ENCODE results near the gene IL20. TPM values are rescaled to one million over a fixed set of nuclear protein-coding genes. Genes with fewer than 3 reads are reported as not detected.

Gene IL20
- polyA plus RNA-seq, 2 of the 4 experiments (the other 2 are of a cell fraction), result 0.05 TPM; not detected in 1

GRCh38 chr1:206835186-206835585, 30.2 kb upstream of the IL20 start:
- FAIRE-seq (no peak), ATAC-seq (no peak), DNase-seq (ENCODE audit: low read depth in 1 of 2, low spot score in 1 of 2) (no peak)
- Histone ChIP-seq H3K4me1 (no peaks in the 10 kb centered on the region), H3K4me3 (no peak overlapping the region), H3K27ac (no peak overlapping the region), H3K9me3 (no peaks in the 10 kb centered on the region), H3K4me2 (no peak overlapping the region)
- TF ChIP-seq MAX (IDR thresholded peaks at IDR 0.05), result no peak
- POLR2A ChIA-PET, result interaction anchor here (0.6 kb wide), 1 partner anchor 216 kb away, joined by 3 read pairs; no protein-coding TSS in a partner anchor
- CTCF ChIA-PET, result interaction anchor here (1.1 to 1.9 kb wide), 3 partner anchors 13 to 345 kb away, joined by 3 to 5 read pairs (median 4); no protein-coding TSS in a partner anchor
- WGBS (ENCODE audit: missing lambda C conversion rate), result 18% methylated on average over 3 of the region's 3 CpGs

- CTCF ChIA-PET, result interaction anchor here (1.1 to 1.9 kb wide), 4 partner anchors 12 to 346 kb away, joined by 3 to 5 read pairs (median 4); no protein-coding TSS in a partner anchor
- Histone ChIP-seq H3K4me2 (no peak overlapping the region), H3K27ac (no peak overlapping the region), H3K9me3 (no peaks in the 10 kb centered on the region), H3K4me1 (no peaks in the 10 kb centered on the region), H3K4me3 (no peak overlapping the region)
- TF ChIP-seq FOSL2 (IDR thresholded peaks at IDR 0.05) (no peak), FOSL2 (CRISPR knock-in tag; IDR thresholded peaks at IDR 0.05) (no peak), HEYL (CRISPR knock-in tag; IDR thresholded peaks at IDR 0.05) (no peak), HOXA7 (CRISPR knock-in tag; IDR thresholded peaks at IDR 0.05) (no peak), ZNF302 (CRISPR knock-in tag; IDR thresholded peaks at IDR 0.05) (no peak), CBX8 (IDR thresholded peaks at IDR 0.05) (no peak), ESRRA (IDR thresholded peaks at IDR 0.05; ENCODE audit: borderline replicate concordance, low read length) (no peak), POLR2AphosphoS2 (conservative IDR thresholded peaks at IDR 0.05; ENCODE audit: low read length) (no peak), NFE2L2 (conservative IDR thresholded peaks at IDR 0.05; ENCODE audit: low read length) (no peak), MAZ (IDR thresholded peaks at IDR 0.05; ENCODE audit: borderline replicate concordance, low read depth, low read length) (no peak)
- FAIRE-seq (no peak), DNase-seq (ENCODE audit: low read depth in 1 of 2, low spot score in 1 of 2) (no peak), ATAC-seq (no peak)
- 17% methylated on average over 2 of the region's 2 CpGs for WGBS (ENCODE audit: missing lambda C conversion rate)
- POLR2A ChIA-PET, result no interaction called here
Measured at GRCh38 chr1:206836111-206836510, 29.3 kb upstream of the IL20 start.

- Histone ChIP-seq H3K9me3 (no peaks in the 10 kb centered on the region), H3K4me3 (no peak overlapping the region), H3K4me1 (no peaks in the 10 kb centered on the region), H3K27ac (no peak overlapping the region), H3K4me2 (no peak overlapping the region)
- no peak for ATAC-seq
- POLR2A ChIA-PET, result no interaction called here
- no peak for FAIRE-seq
- TF ChIP-seq E2F6 (IDR thresholded peaks at IDR 0.05; ENCODE audit: borderline replicate concordance, low read depth), result no peak
- no peak for TF ChIP-seq POLR2AphosphoS2 (conservative IDR thresholded peaks at IDR 0.05; ENCODE audit: low read length)
- TF ChIP-seq ELK1 (IDR thresholded peaks at IDR 0.05; ENCODE audit: low read depth, low read length), result no peak
- TF ChIP-seq SMC3 (IDR thresholded peaks at IDR 0.05), result no peak
- TF ChIP-seq SREBF2 (IDR thresholded peaks at IDR 0.05), result no peak
- no peak for TF ChIP-seq MAZ (IDR thresholded peaks at IDR 0.05; ENCODE audit: borderline replicate concordance, low read depth, low read length)
- TF ChIP-seq ZSCAN20 (CRISPR knock-in tag; IDR thresholded peaks at IDR 0.05), result no peak
- TF ChIP-seq TFCP2L1 (CRISPR knock-in tag; IDR thresholded peaks at IDR 0.05), result no peak
- TF ChIP-seq USF2 (IDR thresholded peaks at IDR 0.05), result no peak
- TF ChIP-seq RNF2 (IDR thresholded peaks at IDR 0.05; ENCODE audit: borderline replicate concordance, low read depth), result no peak
- TF ChIP-seq KDM5A (IDR thresholded peaks at IDR 0.05), result no peak
- no peak for TF ChIP-seq RAD21 (conservative IDR thresholded peaks at IDR 0.05 in 1 of 2, IDR thresholded peaks at IDR 0.05 in 1 of 2)
- TF ChIP-seq ESRRA (IDR thresholded peaks at IDR 0.05; ENCODE audit: borderline replicate concordance, low read length), result no peak
- no peak for TF ChIP-seq CHD2 (IDR thresholded peaks at IDR 0.05; ENCODE audit: low read length, partially characterized antibody)
- no peak for TF ChIP-seq FOSB (CRISPR knock-in tag; IDR thresholded peaks at IDR 0.05)
- no peak for TF ChIP-seq HOXB13 (CRISPR knock-in tag; IDR thresholded peaks at IDR 0.05; ENCODE audit: low read depth)
- CTCF ChIA-PET, result interaction anchor here (2.7 kb wide), 1 partner anchor 9 kb away, joined by 11 read pairs; no protein-coding TSS in a partner anchor
- WGBS (ENCODE audit: missing lambda C conversion rate), result 51% methylated on average over 4 of the region's 4 CpGs
- no peak for DNase-seq (ENCODE audit: low read depth in 1 of 2, low spot score in 1 of 2)
Measured at GRCh38 chr1:206839006-206839560, 26.3 kb upstream of the IL20 start.
